MM.1S (cell line): ENCODE results near the gene SCAND1.

ENCODE experiments used
- EZH2 ChIP-seq: fragments of 300-600 bp; sonication (generic); optimal IDR thresholded peaks from 2 replicates; pipeline ENCODE3; 2017; ENCODE audit warnings: low read depth, mild to moderate bottlenecking, antibody characterized with exemption, low read length, mixed read lengths
- EZH2phosphoT487 ChIP-seq: fragments of 300-600 bp; sonication (generic); IDR thresholded peaks from 2 replicates; pipeline ENCODE4 v1.6.1; 2018; ENCODE audit warnings: antibody characterized with exemption, low read length
- TF ChIP-seq, protein P1 (sequence below): fragments of 300-600 bp; sonication (generic); IDR thresholded peaks from 2 replicates; pipeline ENCODE4 v1.5.1; 2016; ENCODE audit warnings: antibody characterized with exemption, low read length, mixed read lengths

DNA sequence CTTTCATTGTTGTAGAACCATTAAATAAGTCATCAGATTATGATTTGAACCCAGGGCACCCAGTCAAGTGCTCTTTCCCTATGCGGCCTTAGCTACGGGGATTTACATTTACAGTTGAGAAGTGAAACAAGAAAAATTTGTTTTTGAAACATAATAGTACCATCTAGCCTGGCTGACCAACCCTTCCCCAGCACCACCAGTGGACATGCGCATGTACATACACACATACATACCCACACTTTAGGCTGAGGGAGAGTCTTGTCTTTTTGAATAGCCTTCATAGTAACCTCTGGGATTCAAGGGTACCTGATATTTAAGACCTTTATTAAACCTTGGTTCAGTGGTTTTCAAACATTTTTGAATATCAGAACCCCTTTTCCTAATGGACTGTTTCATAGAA, 33.8 kb downstream of the SCAND1 start:
- TF ChIP-seq, protein P1, sequence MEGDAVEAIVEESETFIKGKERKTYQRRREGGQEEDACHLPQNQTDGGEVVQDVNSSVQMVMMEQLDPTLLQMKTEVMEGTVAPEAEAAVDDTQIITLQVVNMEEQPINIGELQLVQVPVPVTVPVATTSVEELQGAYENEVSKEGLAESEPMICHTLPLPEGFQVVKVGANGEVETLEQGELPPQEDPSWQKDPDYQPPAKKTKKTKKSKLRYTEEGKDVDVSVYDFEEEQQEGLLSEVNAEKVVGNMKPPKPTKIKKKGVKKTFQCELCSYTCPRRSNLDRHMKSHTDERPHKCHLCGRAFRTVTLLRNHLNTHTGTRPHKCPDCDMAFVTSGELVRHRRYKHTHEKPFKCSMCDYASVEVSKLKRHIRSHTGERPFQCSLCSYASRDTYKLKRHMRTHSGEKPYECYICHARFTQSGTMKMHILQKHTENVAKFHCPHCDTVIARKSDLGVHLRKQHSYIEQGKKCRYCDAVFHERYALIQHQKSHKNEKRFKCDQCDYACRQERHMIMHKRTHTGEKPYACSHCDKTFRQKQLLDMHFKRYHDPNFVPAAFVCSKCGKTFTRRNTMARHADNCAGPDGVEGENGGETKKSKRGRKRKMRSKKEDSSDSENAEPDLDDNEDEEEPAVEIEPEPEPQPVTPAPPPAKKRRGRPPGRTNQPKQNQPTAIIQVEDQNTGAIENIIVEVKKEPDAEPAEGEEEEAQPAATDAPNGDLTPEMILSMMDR = no peak
- TF ChIP-seq EZH2 (no peak), EZH2phosphoT487 (no peak)
